H54 (cell line): ENCODE data around the gene NEURL3.

ENCODE experiments used
- DNase-seq: peaks from one replicate; pipeline ENCODE4 v3.0.0; 2011; ENCODE audit warnings: low spot score, mixed read lengths; ENCODE audit not compliant: insufficient read length
- FAIRE-seq: peaks from 3 replicates; lab custom pipeline; 2011; peaks lifted over from hg19 to GRCh38; lab: Jason Lieb, UNC
- POLR2A ChIP-seq: IDR thresholded peaks from 2 replicates; pipeline ENCODE4 v1.6.1; 2011; ENCODE audit warnings: low read depth, mild to moderate bottlenecking, low read length

Gene NEURL3

GRCh38 chr2:96510931-96511595 lies 5.9 kb upstream of the NEURL3 start:
- FAIRE-seq (no peak), DNase-seq (no peak)
- no peak for TF ChIP-seq POLR2A

- DNase-seq, result no peak
- FAIRE-seq, result no peak
- TF ChIP-seq POLR2A, result no peak
Measured at GRCh38 chr2:96509847-96510230, 4.7 kb upstream of the NEURL3 start.

GRCh38 chr2:96509114-96509846 lies 4.1 kb upstream of the NEURL3 start:
- DNase-seq (peak; percentile 90), FAIRE-seq (no peak)
- no peak for TF ChIP-seq POLR2A

GRCh38 chr2:96508521-96509113 lies 3.5 kb upstream of the NEURL3 start:
- DNase-seq, result no peak
- no peak for FAIRE-seq
- TF ChIP-seq POLR2A, result no peak

- TF ChIP-seq POLR2A, result no peak
- peak; percentile 68 for DNase-seq
- FAIRE-seq, result no peak
Measured at GRCh38 chr2:96507957-96508520, 2.9 kb upstream of the NEURL3 start.

- FAIRE-seq (no peak), DNase-seq (no peak)
- TF ChIP-seq POLR2A, result no peak
Measured at GRCh38 chr2:96506907-96507240, 1.7 kb upstream of the NEURL3 start.

- no peak for TF ChIP-seq POLR2A
- FAIRE-seq (no peak), DNase-seq (no peak)
Measured at GRCh38 chr2:96506016-96506906, 1.1 kb upstream of the NEURL3 start.

GRCh38 chr2:96503637-96504243 lies 1.4 kb downstream of the NEURL3 start:
- DNase-seq, result no peak
- FAIRE-seq, result no peak
- no peak for TF ChIP-seq POLR2A

GRCh38 chr2:96502891-96503636 lies 2.1 kb downstream of the NEURL3 start:
- no peak for DNase-seq
- no peak for FAIRE-seq
- no peak for TF ChIP-seq POLR2A

- no peak for DNase-seq
- no peak for TF ChIP-seq POLR2A
- no peak for FAIRE-seq
Measured at GRCh38 chr2:96501886-96502810, 3.0 kb downstream of the NEURL3 start.

- DNase-seq (no peak), FAIRE-seq (no peak)
- TF ChIP-seq POLR2A, result no peak
Measured at GRCh38 chr2:96501471-96501874, 3.7 kb downstream of the NEURL3 start.
